Measurements from ENCODE around the gene GPS1. TPM values are rescaled to one million over a fixed set of nuclear protein-coding genes. Genes with fewer than 3 reads are reported as not detected.

The GPS1 gene
- polyA plus RNA-seq, 1 of the 3 experiments (the other 2 are of a cell fraction), result 264 TPM

DNA sequence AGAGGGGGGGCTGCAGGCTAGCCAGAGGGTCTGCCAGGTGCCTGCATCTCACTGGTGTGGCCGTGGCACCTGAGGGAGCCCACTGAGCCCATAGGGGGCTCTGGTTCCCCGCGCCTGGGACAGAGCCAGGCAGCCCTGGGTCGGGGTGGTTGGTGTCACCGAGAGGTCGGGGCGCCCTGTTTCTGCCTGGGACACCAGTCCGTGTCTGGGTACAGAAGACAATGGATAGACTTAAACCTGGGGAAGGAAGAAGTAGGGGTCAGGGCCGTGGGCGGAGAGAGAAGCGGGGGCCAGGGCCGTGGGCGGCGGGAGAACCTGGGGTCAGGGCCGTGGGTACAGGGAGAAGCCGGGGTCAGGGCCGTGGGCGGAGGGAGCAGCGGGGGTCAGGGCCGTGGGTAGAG, 3.1 kb upstream of the GPS1 start:
- Histone ChIP-seq H3F3A (replicated peaks; ENCODE audit: insufficient read depth) (peaks cover 5% of the 10 kb centered on the region), H3K9ac (no peak overlapping the region), H3K4me2 (no peak overlapping the region), H3K4me3 (ENCODE audit: low read depth in 2 of 2, low read length in 1 of 2) (no peak overlapping the region), H3K27me3 (ENCODE audit: insufficient read depth) (no peaks in the 10 kb centered on the region), H3K36me3 (replicated peaks in 1 of 2; ENCODE audit: control insufficient read depth in 1 of 2, insufficient read depth in 2 of 2, low read length in 1 of 2) (peaks cover 15 to 40% of the 10 kb centered on the region in 2 experiments), H3K79me2 (ENCODE audit: insufficient read depth) (peaks cover 31% of the 10 kb centered on the region), H2AFZ (ENCODE audit: low read depth) (no peak overlapping the region), H3K9me2 (no peaks in the 10 kb centered on the region), H3K9me3 (no peaks in the 10 kb centered on the region), H4K20me1 (ENCODE audit: insufficient read depth) (peaks cover 14% of the 10 kb centered on the region; the same call in 1 of the 2 replicates), H3K4me1 (ENCODE audit: control insufficient read depth in 1 of 2, insufficient read depth in 2 of 2, low read depth in 1 of 2, low read length in 1 of 2) (peaks cover 0 to 22% of the 10 kb centered on the region in 2 experiments; a peak in 2 of 4 replicates), H3K27ac (ENCODE audit: low read depth in 2 of 2, low read length in 1 of 2) (no peak overlapping the region)
- no peak for DNase-seq
- WGBS (ENCODE audit: low lambda C conversion rate), result 95% methylated on average over 15 of the region's 20 CpGs
- ChIA-PET CTCF (interaction anchor here (2.5 to 4.1 kb wide), 3 partner anchors 12 to 27 kb away, joined by 10 to 45 read pairs (median 42); partner anchors contain the start of genes DCXR and RAC3), POLR2A (no interaction called here)
- TF ChIP-seq, protein P1, sequence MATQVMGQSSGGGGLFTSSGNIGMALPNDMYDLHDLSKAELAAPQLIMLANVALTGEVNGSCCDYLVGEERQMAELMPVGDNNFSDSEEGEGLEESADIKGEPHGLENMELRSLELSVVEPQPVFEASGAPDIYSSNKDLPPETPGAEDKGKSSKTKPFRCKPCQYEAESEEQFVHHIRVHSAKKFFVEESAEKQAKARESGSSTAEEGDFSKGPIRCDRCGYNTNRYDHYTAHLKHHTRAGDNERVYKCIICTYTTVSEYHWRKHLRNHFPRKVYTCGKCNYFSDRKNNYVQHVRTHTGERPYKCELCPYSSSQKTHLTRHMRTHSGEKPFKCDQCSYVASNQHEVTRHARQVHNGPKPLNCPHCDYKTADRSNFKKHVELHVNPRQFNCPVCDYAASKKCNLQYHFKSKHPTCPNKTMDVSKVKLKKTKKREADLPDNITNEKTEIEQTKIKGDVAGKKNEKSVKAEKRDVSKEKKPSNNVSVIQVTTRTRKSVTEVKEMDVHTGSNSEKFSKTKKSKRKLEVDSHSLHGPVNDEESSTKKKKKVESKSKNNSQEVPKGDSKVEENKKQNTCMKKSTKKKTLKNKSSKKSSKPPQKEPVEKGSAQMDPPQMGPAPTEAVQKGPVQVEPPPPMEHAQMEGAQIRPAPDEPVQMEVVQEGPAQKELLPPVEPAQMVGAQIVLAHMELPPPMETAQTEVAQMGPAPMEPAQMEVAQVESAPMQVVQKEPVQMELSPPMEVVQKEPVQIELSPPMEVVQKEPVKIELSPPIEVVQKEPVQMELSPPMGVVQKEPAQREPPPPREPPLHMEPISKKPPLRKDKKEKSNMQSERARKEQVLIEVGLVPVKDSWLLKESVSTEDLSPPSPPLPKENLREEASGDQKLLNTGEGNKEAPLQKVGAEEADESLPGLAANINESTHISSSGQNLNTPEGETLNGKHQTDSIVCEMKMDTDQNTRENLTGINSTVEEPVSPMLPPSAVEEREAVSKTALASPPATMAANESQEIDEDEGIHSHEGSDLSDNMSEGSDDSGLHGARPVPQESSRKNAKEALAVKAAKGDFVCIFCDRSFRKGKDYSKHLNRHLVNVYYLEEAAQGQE (IDR thresholded peaks at IDR 0.05; ENCODE audit: low read depth, low read length), result no peak
- no peak for TF ChIP-seq RXRA (IDR thresholded peaks at IDR 0.05; ENCODE audit: borderline replicate concordance, low read depth)
- no peak for TF ChIP-seq YY1 (IDR thresholded peaks at IDR 0.05; ENCODE audit: low read depth)
- no peak for TF ChIP-seq TAF1 (IDR thresholded peaks at IDR 0.05; ENCODE audit: borderline replicate concordance, low read depth, low read length)
- TF ChIP-seq SIN3A (IDR thresholded peaks at IDR 0.05; ENCODE audit: borderline replicate concordance, low read depth, low read length), result no peak
- TF ChIP-seq ELF1 (IDR thresholded peaks at IDR 0.05), result no peak
- TF ChIP-seq, protein P2, sequence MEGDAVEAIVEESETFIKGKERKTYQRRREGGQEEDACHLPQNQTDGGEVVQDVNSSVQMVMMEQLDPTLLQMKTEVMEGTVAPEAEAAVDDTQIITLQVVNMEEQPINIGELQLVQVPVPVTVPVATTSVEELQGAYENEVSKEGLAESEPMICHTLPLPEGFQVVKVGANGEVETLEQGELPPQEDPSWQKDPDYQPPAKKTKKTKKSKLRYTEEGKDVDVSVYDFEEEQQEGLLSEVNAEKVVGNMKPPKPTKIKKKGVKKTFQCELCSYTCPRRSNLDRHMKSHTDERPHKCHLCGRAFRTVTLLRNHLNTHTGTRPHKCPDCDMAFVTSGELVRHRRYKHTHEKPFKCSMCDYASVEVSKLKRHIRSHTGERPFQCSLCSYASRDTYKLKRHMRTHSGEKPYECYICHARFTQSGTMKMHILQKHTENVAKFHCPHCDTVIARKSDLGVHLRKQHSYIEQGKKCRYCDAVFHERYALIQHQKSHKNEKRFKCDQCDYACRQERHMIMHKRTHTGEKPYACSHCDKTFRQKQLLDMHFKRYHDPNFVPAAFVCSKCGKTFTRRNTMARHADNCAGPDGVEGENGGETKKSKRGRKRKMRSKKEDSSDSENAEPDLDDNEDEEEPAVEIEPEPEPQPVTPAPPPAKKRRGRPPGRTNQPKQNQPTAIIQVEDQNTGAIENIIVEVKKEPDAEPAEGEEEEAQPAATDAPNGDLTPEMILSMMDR (IDR thresholded peaks at IDR 0.05), result no peak
- TF ChIP-seq MEF2A (IDR thresholded peaks at IDR 0.05; ENCODE audit: borderline replicate concordance, low read depth), result no peak
- TF ChIP-seq EP300 (IDR thresholded peaks at IDR 0.05; ENCODE audit: borderline replicate concordance in 1 of 2, low read depth in 1 of 2, low read length in 1 of 2), result no peak
- TF ChIP-seq, protein P3, sequence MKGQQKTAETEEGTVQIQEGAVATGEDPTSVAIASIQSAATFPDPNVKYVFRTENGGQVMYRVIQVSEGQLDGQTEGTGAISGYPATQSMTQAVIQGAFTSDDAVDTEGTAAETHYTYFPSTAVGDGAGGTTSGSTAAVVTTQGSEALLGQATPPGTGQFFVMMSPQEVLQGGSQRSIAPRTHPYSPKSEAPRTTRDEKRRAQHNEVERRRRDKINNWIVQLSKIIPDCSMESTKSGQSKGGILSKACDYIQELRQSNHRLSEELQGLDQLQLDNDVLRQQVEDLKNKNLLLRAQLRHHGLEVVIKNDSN (IDR thresholded peaks at IDR 0.05; ENCODE audit: borderline replicate concordance, low read depth), result no peak
- TF ChIP-seq TEAD4 (IDR thresholded peaks at IDR 0.05; ENCODE audit: borderline replicate concordance, insufficient read depth), result no peak
- TF ChIP-seq, protein P4, sequence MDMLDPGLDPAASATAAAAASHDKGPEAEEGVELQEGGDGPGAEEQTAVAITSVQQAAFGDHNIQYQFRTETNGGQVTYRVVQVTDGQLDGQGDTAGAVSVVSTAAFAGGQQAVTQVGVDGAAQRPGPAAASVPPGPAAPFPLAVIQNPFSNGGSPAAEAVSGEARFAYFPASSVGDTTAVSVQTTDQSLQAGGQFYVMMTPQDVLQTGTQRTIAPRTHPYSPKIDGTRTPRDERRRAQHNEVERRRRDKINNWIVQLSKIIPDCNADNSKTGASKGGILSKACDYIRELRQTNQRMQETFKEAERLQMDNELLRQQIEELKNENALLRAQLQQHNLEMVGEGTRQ (IDR thresholded peaks at IDR 0.05; ENCODE audit: borderline replicate concordance, low read depth, low read length), result no peak
- no peak for TF ChIP-seq FOSL2 (IDR thresholded peaks at IDR 0.05; ENCODE audit: borderline replicate concordance, low read depth)

Data from SK-N-SH (cell line).